ENCODE data around the gene TMPRSS3. TPM values are rescaled to one million over a fixed set of nuclear protein-coding genes. Genes with fewer than 3 reads are reported as not detected.

Gene TMPRSS3
- total and polyA plus RNA-seq, 9 of the 15 experiments (the other 6 are each of a cell fraction or from before 2014, with no cell fraction given), result 0.07 TPM; not detected in 8

DNA sequence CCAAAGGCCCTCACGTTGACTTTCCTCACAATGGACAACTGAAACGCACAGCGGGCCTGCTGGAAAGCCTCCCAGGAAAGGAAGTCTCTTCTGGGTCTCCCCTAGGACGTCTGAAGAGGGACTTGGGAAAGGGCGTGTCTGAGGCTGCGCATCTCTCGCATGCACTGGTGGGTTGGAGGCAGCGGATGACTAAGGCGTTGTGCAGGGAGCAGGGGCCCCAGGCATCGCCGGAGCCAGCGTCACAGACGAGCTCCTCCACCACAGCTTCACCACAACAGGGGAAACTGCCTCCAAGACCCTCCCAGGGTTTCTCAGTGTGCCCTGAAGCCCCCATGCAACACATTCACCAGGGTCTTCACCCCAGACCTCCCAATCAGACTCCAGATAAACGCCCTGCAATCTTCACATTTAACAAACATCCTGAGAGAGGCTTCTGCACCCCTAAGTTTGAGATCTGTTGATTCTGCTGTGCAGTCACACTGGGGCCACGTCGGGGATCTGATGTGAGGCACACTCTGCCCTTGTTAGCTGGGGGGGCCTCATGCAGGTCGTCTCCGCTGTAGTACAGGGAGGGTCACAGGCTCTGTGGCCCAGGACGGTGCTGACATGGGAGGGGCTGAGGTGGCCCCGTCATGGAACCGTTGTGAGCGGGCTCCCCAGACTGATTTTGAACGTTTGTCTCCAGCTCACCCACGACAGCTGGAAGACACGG is 22.5 kb downstream of the TMPRSS3 start (continued):
- TF ChIP-seq, protein P1, sequence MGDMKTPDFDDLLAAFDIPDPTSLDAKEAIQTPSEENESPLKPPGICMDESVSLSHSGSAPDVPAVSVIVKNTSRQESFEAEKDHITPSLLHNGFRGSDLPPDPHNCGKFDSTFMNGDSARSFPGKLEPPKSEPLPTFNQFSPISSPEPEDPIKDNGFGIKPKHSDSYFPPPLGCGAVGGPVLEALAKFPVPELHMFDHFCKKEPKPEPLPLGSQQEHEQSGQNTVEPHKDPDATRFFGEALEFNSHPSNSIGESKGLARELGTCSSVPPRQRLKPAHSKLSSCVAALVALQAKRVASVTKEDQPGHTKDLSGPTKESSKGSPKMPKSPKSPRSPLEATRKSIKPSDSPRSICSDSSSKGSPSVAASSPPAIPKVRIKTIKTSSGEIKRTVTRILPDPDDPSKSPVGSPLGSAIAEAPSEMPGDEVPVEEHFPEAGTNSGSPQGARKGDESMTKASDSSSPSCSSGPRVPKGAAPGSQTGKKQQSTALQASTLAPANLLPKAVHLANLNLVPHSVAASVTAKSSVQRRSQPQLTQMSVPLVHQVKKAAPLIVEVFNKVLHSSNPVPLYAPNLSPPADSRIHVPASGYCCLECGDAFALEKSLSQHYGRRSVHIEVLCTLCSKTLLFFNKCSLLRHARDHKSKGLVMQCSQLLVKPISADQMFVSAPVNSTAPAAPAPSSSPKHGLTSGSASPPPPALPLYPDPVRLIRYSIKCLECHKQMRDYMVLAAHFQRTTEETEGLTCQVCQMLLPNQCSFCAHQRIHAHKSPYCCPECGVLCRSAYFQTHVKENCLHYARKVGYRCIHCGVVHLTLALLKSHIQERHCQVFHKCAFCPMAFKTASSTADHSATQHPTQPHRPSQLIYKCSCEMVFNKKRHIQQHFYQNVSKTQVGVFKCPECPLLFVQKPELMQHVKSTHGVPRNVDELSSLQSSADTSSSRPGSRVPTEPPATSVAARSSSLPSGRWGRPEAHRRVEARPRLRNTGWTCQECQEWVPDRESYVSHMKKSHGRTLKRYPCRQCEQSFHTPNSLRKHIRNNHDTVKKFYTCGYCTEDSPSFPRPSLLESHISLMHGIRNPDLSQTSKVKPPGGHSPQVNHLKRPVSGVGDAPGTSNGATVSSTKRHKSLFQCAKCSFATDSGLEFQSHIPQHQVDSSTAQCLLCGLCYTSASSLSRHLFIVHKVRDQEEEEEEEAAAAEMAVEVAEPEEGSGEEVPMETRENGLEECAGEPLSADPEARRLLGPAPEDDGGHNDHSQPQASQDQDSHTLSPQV (IDR thresholded peaks at IDR 0.05), result no peak
- TF ChIP-seq GABPA (tag; conservative IDR thresholded peaks at IDR 0.05; ENCODE audit: low read depth) (no peak), NR2C2 (CRISPR knock-in tag; IDR thresholded peaks at IDR 0.05) (no peak), NR2C2 (tag; IDR thresholded peaks at IDR 0.05) (no peak), OTX1 (CRISPR knock-in tag; IDR thresholded peaks at IDR 0.05) (no peak)
